Gastroesophageal sphincter (tissue), 3 donors: ENCODE measurements around the gene UBE2Z.

Experiments used
- POLR2A ChIP-seq, 2 donors: fragments of 450-650 bp; IDR thresholded peaks; one replicate each; pipeline ENCODE4 v1.6.1; 2017; ENCODE audit warnings: antibody characterized with exemption in 2 of 2, mild to moderate bottlenecking in 2 of 2, moderate library complexity in 1 of 2
- POLR2AphosphoS5 ChIP-seq: sonication (generic); formaldehyde crosslinking; IDR thresholded peaks from one replicate; pipeline ENCODE4 v1.6.1; 2017; ENCODE audit warnings: antibody characterized with exemption
- TF ChIP-seq, protein P1 (sequence below), 4 experiments: fragments of 200-600 bp in 2 of 4; fragments of 450-650 bp in 2 of 4; sonication (generic) in 1 of 4; IDR thresholded peaks; one replicate each; pipeline ENCODE4 v1.5.1; 2017 to 2019; ENCODE audit warnings: antibody characterized with exemption in 4 of 4, mild to moderate bottlenecking in 2 of 4, moderate library complexity in 2 of 4

DNA sequence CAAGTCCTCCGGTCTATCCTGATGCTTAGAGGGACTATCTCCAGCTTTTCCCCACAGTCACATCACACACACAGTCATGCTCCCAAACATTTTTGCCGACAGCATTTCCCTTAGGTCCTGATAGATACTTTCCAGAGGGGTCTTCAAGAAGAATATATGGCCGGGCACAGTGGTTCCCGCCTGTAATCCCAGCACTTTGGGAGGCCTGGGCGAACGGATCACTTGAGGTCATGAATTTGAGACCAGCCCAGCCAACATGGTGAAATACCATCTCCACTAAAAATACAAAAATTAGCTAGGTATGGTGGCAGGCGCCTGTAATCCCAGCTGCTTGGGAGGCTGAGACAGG, 64.5 kb downstream of the UBE2Z start:
- TF ChIP-seq, protein P1, sequence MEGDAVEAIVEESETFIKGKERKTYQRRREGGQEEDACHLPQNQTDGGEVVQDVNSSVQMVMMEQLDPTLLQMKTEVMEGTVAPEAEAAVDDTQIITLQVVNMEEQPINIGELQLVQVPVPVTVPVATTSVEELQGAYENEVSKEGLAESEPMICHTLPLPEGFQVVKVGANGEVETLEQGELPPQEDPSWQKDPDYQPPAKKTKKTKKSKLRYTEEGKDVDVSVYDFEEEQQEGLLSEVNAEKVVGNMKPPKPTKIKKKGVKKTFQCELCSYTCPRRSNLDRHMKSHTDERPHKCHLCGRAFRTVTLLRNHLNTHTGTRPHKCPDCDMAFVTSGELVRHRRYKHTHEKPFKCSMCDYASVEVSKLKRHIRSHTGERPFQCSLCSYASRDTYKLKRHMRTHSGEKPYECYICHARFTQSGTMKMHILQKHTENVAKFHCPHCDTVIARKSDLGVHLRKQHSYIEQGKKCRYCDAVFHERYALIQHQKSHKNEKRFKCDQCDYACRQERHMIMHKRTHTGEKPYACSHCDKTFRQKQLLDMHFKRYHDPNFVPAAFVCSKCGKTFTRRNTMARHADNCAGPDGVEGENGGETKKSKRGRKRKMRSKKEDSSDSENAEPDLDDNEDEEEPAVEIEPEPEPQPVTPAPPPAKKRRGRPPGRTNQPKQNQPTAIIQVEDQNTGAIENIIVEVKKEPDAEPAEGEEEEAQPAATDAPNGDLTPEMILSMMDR (IDR thresholded peaks at IDR 0.05): no peak
- TF ChIP-seq POLR2A (IDR thresholded peaks at IDR 0.05) (no peak), POLR2AphosphoS5 (no peak)
